Kidney glomerular epithelial cell (primary cell): ENCODE results near the gene RERE.

Experiments
- DNase-seq: peaks from one replicate; lab custom pipeline; 2025; lab: John Stamatoyannopoulos, UW

RERE gene

GRCh38 chr1:8474369-8474768 lies 343.1 kb downstream of the RERE start:
- no peak for DNase-seq

DNA sequence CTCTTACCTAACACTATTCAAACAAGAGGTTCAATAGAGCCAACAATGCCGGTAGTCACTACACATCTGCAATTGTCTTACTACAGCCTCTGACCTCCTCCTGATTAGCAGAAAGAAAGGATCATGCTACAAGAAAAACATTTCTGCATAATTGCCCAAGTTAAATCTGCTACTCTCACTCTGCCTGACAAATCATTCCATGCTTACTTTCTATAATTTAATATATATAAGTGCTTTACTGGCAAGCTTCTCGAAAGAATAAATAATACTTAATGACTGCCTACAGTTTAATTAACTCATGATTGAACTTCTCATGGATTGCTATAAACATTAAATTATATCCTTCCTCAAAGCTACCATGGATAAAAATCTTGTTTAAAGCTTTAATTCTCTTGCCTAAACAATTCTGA lies 343.5 kb downstream of the RERE start:
- no peak for DNase-seq

DNA sequence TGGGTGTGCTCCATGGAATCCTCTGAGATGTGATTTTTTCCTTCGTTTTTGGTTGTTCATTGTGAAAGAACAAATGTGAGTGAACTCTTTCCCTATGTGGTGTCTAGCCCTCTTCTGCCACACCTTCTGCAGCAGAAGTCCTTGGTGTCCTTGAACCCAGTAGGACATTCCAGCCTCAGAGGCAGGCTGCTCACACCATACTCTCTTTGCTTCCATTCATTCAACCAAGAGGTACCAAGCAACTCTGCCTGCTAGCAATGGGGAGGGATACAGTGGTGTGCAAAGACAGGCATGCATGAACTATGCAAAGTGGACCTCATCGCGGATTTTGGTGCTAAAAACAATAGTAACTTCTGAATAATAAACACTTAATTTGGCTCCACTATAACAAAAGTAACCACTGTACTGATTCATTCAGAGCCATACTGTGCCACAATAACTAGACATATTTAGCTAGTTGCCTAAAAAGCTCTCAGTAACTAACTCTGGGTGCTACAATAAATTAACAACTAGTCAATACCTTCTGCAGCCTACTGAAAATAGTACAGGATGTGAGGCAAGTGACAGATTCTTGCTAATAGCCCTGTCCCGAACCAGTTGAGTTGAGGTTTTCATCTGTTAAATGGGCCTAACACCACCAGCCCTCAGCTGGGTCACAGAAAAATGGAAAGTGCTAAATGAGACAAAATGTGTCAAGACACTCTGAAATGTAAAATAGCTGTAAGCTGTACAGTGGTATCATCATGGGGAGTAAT lies 344.1 kb downstream of the RERE start:
- no peak for DNase-seq

DNA sequence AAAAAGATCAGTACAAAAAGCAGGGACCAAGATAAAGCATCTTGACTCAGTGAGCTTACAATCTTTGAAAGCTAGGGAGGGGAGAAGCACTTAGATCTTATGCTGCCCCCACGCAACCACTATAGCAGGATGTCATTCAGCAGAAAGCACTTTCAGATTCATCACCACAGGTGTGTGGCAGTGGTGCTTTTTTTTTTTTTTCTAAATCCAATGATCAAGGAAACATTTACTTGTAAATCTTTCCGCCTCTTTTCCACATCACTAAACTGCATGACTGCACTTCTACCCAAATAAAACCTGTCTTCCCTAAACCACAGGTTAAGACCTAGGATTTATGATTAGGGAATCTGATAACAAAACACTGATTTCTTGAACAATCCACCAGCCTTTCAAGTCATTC lies 344.8 kb downstream of the RERE start:
- DNase-seq, result no peak

DNA sequence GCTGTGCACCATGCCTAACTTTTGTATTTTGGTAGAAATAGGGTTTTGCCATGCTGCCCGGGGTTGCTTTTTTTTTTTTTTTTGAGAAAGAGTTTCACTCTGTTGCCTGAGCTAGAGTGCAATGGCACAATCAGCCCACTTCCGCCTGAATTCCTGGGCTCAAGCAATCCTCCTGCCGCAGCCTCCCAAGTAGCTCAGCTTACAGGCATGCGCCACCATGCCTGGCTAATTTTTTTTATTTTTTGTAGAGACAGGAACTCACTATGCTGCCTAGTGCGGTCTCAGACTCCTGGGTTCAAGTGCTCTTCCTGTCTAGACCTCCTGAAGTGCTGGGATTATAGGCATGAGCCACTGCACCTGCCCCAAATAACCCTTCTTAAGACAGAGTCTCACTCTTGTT lies 346.0 kb downstream of the RERE start:
- DNase-seq, result no peak

DNA sequence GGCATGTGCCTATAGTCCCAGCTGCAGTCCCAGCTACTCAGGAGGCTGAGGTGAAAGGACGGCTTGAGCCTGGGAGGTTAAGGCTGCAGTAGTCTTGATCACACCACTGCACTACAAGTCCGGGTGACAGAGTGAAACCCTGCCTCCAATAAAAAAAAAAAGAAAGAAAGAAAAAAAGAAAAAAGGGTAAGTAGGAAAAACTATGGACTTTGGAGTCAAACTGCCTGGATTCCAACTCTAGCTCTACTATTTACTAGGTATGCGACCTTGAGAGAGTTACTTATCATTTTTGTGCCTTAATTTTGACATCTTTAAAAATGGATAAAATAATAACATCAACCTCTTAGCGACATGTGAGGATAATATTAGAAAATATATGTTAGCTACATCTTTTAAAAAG lies 348.7 kb downstream of the RERE start:
- DNase-seq, result no peak

DNA sequence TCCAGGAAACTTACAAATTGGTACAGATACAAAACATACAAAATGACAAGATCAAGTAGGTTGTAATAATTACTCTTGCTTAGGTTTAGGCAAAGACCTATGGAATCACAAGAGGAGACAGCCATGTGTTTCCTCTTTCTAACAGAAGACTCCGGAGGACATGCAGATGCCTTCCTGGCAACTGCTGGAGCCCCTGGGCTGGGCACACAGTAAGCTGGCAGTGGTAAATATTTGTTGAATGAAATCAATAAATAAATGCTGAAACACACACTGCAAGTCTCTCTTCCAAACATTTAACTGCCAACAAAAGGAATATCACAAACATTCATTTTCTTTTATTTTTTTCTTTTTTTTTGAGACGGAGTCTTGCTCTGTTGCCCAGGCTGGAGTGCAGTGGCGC lies 350.1 kb downstream of the RERE start:
- no peak for DNase-seq

DNA sequence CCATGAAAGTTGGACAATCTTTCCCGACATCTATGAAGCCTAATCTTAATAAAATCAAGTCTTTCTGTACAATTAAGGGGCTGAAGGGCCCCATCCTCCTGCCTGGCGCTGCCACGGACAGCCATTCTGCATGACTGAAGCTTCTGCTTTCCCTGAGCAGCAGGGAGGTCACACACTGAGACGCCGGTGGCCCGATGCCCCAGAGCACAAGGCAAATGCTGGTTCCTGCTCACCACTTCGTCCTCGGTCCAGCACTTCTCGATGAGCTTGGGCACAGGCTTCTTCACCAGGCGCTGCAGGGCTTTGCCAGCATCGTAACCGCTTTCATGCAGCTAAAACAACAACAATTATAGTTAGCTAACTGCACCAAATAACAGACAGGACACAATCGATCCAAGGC lies 351.7 kb downstream of the RERE start:
- no peak for DNase-seq

DNA sequence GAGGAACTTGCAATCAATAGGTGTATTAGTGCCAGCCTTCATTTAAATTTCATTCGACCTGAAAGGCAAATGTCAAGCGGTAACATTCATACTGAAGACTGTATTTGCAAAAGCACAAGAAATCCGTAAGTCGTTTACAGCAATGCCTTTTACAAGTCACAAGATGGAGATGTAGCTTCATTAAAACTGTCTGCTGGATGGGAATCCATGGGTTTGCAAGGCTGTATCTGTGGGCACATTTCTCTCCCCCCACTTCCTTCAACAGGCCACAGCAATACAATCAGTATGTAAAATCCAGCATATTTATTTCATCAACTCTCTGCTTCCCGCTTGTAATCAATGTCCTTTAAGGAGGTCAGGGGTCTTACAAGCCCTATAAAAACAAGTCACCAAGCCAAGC lies 352.4 kb downstream of the RERE start:
- no peak for DNase-seq

DNA sequence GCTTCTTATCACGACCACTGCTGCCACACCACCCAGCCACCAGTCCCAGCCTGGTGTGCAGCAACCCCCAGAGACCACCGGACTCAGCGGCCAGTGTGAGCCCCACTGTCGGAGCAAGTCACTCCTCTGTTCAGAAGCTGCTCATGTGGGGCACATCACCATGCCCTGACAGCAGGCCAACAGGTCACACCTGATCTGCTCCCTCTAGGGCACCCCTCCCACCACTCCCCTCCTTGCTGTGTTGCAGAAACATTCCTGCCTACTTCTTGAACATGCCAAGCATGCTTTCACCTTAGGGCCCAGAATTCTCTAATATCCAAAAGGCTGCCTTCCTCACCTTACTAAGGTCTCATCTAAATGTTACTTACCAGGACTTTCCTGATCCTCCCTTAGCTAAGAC lies 353.1 kb downstream of the RERE start:
- DNase-seq, result no peak

GRCh38 chr1:8463144-8463927 lies 354.1 kb downstream of the RERE start:
- DNase-seq, result peak; percentile 56

- DNase-seq, result no peak
Observed at GRCh38 chr1:8462371-8462892, 355.0 kb downstream of the RERE start.

DNA sequence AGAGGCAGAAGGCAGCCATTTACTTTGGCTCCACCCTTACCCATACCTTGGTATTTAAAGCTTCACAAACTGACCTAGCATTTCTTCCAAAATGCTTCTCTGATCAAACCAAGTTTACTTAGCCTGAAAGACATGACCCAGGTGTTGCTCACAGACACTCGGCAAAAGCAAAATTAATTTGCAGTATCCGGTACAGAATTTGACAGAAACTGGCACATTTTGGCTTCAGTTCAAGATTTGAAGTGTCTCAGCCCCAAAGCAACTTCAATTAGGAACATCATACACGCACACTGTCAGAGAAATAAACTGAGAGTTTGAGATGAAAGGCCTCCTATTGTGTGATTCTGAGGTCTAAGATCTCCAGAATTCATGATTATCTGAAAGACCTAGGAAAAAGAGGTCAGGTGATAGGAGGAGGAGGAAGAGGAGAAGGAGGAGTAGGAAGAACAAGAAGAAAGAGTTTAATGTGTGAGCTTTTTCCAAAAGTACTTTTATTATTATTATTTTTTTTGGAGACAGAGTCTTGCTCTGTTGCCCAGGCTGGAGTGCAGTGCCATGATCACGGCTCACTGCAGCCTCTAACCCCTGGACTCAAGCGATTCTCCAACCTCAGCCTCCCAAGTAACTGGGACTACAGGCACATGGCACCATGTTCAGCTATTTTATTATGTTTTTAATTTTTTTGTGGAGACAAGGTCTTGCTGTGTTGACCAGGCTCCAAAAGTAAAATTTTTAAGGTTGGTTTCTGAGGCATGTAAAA lies 355.9 kb downstream of the RERE start:
- DNase-seq, result no peak

DNA sequence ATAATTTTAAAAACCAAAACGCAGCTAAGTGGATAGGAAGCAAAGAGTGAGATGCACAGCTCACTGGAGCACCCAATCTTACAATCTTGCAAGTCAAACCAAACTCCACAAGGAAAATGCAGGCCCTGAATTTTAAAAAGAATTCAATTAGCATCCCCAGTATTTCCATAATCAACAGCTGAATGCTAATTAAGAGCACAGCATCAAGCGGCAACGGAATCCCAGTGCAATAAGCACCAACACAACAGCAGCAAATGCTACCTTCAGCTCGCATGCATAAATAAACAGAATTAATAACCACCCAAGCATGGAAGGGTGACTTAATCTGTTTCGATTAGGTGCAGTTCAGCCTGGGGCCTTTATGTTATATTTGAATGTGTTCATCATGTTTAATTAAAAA lies 356.7 kb downstream of the RERE start:
- DNase-seq, result no peak

DNA sequence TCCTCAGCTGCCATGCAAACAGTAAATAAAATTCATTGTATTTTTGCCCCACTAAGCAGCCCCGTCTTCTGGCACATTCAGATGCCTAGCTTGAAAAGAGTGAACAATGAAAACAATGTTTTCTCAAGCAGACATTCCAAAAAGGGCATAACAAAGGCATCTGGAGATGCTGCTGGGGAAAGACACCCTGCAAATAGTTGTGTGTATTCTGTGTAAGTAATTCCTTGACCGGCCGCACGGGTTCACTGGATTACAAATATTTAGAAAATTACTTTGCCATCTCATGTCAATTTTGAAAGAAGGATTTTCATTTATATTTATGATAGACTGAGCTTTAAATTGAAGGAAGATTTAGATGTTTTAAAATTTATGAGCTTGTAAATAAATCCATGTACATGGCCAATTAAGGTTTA lies 357.3 kb downstream of the RERE start:
- DNase-seq, result peak; percentile 41

DNA sequence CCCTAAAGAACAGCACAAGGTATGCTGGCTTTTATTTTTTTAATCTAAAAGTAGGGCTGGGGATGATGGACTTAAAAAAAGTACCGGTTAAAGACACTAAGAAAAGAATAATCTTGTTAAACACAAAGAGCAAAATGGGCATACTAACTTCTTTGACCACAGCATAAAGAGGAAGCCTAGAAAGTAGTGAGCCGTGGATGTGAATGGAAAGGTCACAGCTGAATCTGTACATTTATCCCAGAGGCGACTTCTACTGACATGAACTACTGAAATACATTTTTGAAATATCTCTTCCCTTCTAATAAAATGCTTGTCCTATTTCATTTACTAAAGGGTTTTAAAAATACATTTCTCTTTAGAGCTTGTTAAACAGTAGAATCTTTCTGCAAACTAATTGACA lies 358.8 kb downstream of the RERE start:
- DNase-seq, result no peak

DNA sequence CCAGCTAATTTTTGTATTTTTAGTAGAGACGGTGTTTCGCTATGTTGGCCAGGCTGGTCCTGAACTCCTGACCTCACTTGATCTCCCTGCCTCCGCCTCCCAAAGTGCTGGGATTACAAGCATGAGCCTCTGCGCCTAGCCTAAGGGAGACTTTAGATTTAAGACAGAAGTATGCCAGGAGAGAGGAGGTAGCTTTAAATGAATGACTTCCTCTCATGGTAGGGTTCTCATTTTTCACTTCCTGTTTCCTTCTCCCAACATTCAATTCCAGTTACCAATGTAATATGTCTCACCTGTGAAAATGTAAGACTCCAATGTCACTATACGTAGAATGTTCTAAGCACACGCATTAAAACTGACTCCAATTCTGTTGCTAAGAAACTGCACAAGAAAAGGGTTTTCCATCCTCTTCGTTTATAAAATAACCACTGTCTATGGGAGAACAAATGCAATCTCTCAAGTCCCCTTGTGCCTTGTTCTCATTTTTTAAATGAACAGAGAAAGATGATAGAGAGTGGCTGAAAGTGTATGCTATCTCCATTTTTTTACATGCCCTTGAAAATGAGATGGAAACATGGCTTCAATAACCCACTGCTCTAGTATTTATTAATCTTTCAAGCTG lies 359.6 kb downstream of the RERE start:
- DNase-seq, result no peak

DNA sequence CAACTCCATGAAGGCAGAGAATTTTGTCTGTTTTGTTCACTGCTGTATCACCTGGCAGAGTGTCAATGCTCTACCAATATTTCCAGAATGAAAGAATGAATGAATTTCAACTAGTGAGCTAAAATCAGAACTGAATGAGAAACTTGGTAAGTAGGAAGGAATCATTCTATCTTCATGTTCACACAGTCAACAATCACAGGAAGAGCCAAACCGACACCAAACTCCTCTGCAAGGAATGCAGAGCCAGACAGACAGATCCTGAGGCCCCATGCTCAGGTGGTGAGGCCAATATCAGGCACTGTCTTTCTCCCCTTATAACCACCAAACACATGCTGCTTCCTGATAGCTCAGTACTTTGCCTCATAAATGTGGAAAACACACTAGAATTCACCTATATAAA lies 360.4 kb downstream of the RERE start:
- no peak for DNase-seq

- DNase-seq, result peak; percentile 46
Observed at GRCh38 chr1:8456308-8456912, 361.0 kb downstream of the RERE start.

- DNase-seq, result no peak
Observed at GRCh38 chr1:8455700-8456307, 361.6 kb downstream of the RERE start.

DNA sequence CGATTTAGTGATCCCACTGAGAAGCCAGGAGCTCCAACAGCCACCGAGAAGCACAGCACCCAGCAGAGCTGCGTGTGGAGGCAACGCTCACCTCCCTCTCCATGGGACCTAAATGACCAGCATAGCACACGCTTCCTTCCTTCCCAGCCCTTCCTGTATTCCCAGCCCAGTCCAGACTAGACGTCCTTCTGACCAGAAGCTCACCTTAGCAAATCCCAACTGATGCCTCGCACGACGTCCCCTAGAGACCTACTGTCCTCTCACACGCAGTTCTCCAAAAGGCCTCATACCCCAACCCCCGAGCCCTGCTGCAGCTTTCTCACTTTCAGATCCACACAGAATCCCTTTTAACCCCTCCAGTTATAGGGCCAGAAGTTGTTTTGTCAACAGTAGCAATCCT lies 367.1 kb downstream of the RERE start:
- no peak for DNase-seq
